DMS153 (cell line): ENCODE results near the gene ADARB1.

ENCODE experiments used
- DNase-seq: peaks from one replicate; lab custom pipeline; 2025; lab: John Stamatoyannopoulos, UW

ADARB1 gene

DNA sequence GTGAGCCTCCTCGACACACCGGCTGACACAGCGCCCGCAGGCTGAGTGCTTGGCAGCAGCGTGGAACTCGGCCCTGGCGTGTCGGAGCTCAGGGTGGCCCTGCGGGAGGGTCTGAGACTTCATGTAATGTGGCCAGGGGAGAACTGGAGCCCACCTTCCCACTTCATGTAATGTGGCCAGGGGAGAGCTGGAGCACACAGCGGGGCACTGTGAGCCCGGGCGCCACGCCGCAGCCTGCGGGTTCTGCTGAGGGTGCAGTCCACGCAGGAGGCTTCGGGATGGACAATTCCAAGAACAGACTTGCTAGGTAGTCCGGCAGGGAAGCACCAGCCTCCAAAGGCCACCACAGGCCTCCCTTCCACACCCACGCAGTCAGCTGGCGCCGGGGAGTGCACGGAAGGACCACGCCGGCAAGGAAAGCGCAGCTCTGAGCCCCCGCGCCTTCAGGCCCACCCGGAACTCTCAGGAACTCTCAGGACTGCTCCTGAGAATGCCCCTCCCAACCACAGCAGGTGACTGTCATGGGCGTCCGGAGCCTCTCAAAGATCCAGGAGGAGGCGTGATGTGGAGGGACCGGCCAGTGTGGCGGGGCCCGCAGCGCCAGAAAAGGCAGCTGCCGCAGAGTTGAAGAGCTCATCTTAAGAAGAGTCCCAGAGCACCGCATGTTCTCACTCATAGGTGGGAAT lies 19.3 kb upstream of the ADARB1 start:
- no peak for DNase-seq

DNA sequence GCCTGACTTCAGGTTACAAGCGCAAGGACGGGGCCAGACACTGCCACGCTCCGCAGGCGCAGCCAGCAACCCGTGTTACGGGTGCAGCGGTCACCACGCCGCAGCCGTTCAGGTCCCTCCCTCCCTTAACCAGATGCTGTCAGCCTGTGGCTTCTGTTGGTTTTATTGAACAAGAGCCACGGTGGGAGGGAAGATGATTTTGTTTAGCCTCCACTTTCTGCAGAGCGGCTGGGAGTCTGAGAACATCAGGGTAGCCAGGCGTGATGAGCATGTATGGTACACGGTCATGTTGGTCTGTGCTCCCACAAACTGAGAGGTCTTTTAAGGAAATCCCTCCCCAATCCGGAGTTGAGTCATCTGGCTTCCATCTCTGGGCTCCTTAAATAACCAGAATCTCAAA lies 18.5 kb upstream of the ADARB1 start:
- DNase-seq, result no peak

DNA sequence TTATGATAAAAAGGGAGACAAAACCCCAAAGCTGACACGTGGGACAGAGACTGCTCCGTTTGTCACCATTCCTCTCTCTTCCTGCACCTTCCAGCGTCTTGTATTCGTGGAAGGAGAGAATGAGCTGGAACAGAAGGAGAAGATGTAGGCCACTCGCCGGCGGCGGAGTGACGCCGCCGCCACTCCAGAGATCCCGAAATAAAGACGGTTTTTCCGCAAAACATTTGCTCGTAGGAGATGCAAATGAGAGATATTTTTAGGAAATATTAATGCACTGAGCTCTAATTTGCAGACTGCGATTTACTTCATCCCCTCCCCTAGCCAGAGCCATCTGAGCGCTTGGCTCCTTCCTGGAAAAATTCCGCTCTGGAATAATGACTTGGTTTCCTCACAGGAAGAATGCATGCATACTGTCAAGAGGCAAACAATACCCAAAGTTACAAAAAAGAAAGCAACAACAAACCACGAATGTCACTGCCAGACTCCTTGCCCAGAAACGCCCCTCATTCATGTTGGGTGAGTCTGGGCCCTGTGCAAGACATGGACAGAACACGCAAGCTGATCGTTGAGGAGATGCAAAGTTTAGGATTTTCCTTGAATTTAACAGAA lies 18.0 kb upstream of the ADARB1 start:
- DNase-seq, result no peak

DNA sequence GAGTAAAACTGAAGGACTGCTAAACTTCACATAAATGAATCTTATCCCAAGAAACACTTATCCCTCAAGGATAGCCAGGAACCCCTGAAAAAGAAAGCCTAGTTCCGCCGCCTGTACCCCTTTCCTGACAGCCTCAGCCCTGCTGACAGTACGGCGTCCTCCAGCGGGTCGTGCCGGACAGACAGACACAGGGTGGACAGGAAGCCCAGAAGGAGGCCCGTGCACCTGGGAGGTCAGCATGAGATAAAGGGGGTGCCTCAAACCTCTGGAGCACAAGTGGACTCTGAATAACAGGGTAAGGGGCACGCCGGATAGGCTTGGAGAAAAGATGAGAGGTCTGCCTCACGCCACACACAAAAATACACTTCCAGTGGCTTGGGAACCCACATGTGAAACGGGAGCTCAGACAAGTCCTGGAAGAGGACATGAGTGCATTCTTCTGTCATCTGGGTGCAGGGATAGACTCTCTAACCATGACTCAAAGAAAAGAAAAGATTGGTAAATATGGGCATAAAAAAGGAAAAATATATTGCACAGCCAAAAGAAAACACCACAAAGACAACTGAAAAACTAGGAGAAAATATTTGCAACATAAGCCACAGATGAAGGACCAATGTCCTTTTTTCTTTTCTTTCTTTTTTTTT lies 17.3 kb upstream of the ADARB1 start:
- DNase-seq, result no peak

DNA sequence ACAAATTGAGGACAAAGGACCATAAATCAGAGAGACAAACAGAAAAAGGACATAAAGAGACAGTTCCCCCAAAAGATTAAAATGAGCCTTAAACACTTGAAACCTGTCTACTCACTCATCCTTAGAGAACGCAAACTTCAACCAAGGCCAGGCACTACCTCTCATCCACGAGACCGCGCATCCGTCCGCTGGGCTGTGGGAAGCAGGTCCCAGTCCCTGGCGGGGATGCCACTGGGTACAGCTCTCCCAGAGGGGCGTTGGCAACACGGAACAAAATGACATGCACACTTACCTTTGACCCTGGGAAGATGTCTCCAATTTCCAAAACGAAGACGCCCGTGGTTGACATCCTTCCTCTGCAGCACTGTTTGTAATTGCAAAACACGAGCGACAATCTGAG lies 16.5 kb upstream of the ADARB1 start:
- DNase-seq, result no peak

DNA sequence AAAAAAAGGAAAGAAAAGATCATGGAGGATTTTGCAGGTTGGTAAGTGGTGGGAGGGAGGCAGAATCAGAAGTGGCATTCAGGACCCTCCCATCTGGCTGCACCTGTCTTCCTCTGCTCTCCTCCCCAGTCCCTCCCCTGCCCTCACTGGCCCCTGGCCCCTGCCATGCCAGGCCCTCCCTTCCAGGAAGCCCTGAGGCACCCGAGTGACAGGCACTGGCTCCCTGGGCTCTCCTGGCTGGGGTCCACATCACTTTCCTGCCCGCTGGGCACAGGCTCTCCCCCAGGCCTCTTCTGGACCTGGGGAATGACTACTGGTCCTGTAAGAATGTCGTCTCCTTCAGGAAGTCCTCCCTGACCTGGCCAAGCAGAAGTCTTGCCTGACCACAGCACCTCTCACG lies 15.3 kb upstream of the ADARB1 start:
- no peak for DNase-seq

DNA sequence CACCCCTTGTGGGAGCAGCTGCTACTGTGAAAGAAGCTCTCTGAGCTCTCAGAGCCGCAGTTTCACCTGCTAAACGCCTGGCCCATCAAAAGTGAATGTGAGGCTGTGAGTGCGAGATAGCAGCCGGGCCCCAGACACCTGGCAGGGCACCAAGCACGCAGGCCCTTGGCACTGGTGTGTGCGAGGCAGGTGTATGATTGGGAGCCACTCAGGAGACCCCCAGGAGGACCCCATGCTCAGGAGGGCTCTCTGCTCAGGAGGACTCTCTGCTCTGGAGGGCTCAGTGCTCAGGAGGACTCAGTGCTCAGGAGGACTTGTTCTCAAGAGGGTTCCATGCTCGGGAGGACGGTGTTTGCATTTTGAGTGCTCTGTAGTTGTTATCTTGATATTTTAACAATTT lies 14.3 kb upstream of the ADARB1 start:
- DNase-seq, result no peak

DNA sequence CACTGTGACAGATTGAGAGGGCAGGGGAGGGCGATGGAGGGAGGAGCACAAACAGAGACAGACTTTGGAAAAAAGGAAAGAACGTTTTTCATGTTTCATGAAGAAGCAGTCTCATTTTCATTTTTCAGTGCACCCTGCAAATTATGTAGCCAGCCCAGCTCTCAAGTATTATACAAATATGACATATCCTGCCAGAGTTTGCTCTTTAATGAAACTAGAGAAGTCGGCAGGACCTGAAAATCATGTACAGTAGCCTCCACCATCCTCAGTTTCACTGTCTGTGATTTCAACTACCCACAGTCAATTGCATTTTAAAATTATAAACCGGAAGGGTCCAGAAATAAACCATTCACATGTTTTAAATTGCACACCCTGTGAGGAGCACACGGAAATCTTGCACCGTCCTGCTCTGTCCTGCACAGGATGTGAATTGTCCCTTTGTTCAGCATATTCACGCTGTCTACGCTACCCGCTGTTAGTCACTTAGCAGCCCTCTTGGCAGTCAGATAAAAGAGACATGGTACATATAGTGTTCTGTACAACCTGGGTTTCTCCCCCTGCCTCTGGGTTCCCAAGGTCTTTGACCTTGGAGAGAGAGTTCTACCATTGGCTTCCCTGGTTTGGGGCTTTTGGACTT lies 13.6 kb upstream of the ADARB1 start:
- no peak for DNase-seq

DNA sequence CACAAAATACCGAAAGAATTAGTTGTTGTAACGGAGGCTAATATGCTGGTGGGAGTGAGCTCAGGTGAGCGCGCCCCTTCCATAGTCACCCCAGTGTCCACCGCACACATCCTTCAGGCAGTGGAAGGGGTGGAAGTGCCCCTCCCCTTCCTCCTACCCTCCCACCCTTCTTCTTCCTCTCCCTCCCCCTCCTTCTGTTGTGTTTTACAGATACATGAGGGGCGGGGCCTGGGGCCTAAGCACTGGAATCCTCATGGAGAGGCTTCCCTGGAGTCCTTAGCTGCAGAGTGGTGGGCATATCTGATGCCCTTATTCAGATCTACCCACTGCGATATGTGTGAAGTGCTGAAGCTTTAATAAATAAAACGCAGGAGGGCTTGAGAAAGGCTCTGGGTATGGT lies 10.3 kb upstream of the ADARB1 start:
- DNase-seq, result no peak

DNA sequence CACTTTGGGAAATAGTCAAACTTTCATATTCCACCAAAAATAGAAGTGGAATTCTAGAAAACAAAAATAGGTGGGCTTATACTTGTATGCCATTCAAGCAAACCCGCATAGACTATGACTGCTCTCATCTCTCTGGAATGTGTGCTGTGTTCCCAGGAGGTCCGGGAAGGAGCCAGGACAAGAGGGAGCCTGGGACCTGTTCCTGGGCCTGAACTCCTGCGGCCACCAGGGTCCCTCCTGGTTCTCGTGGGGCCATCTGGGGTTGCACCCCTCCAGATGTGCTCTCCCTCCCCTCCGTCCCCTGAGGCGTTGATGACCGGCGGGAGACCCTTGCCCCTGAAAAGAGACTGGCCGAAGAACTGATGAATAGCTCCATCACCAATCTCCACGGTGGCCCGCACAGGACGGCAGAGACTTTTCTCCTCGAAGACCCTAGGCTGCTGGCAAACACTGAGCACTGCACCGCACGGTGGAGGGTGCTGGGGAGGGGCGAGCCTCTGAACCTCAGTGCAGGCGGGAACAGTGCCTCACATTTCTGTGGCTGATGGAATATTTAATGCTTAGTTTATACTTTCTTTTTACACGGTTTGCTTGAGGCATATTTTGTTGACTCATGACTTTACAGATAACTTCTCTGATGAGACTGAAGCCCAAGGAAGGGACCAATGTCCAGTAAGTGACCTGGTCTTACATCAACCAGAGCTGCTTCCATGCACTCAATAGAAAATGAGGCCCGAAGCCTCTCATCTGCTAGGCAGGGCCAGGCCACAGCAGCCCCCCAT lies 9.6 kb upstream of the ADARB1 start:
- DNase-seq, result no peak

DNA sequence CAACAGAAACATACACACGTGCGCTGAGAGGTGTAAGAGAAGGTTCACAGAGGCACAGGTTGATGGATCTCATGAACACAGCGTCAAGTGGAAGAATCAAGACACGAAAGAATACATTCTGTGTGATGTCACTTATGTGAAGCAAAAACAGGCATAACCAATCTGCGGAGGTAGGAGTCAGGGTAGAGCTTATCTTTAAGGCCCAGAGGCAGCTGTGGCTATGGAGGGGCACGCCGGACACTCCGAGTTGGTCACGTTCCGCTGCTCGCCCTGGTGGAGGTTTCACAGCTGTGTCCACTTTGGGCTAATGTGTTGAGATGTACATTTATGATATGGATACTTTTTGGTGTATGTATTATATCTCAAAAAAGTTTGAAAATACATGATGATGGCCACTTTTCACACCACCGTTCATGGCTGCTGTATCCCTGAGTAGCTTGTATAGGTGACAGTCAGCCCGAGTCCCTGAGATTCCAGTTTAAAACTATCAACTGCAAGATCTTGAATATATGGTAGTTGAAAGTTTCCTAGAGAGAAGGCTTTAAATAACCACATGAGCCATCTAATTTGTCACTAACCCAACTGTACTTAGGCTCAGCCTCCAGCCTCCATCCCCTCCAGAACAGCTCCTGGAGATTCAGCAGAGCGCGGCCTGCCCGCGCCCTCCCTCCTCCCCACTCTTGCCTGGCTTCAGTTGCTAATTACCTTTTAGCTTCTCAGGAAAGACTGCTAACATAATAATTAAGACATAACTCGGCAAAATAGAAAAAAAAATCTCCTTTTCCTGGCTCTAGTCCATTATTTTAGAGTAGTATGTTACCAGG lies 6.7 kb upstream of the ADARB1 start:
- no peak for DNase-seq

DNA sequence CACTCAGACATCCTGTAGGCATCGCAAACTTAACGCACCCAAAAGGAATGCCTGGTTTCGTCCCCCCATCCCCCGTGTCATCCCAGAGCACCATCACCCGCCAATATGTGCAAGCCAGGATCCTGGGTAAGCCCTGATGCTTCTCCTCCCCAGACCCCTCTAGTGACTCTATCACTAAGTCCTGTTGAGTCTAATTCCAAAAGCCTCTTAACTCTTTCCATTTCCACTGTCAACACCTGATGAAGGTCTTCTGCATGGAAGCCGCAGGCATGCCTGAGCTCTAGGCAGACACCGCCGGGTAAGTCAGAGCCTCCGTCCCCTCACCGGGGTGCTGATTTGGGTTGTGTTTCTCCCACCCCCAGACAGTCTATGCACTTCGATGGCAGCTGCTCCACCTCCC lies 5.3 kb upstream of the ADARB1 start:
- DNase-seq, result no peak

DNA sequence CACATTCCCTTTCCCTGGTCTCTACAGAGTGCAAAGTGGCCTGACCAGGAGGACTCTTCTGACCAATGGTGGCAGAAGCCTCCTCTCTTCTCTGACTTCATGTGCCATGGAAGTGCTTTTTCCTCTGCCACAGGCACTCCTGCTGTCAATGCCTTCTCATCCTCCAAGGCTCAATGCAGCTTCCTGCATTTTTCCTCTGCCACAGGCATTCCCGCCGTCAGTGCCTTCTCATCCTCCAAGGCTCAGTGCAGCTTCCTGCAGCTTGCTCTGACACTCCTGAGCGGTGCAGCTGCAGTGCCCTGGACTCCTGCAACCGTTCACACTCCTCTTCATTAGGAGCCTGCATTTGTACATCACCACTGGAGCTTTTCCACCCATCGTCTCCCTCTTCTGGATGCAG lies 4.7 kb upstream of the ADARB1 start:
- no peak for DNase-seq

DNA sequence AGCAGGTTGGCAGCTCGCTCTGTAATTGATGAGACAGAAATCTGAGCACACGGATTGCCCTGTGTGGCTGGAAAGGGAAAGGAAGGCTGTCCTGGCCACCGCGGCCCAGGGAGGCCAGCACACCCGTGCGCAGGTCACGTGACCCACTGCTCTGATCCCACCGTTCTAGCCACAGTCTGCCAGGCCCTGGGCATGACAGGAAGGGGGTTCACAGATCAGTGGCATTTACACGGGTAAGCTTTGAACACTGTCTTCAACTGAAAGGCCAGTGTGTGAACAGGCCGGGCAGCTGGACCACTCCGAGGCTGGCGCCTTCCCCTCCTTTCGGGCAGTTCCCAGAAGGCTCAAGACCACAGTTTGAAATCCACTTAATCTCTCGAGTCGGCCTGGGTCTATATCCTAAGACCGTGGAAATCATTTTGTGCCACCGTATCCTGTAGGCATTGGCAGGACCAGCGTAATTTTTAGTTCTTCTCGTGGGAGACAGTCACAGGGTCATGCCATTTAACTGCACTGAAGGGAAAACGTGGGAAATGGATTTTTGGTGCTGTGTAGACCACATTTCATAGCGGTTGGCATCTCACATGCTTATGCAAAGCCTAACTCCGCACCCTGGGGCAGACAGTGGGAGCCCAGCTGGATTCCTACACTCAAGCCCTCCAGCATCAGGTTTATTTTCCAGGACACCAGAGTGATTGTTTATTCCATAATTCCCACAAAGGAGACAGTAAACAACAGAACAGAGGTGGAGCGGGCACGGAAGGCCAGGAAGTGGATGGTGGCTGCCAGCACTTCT lies 3.1 kb upstream of the ADARB1 start:
- DNase-seq, result no peak

DNA sequence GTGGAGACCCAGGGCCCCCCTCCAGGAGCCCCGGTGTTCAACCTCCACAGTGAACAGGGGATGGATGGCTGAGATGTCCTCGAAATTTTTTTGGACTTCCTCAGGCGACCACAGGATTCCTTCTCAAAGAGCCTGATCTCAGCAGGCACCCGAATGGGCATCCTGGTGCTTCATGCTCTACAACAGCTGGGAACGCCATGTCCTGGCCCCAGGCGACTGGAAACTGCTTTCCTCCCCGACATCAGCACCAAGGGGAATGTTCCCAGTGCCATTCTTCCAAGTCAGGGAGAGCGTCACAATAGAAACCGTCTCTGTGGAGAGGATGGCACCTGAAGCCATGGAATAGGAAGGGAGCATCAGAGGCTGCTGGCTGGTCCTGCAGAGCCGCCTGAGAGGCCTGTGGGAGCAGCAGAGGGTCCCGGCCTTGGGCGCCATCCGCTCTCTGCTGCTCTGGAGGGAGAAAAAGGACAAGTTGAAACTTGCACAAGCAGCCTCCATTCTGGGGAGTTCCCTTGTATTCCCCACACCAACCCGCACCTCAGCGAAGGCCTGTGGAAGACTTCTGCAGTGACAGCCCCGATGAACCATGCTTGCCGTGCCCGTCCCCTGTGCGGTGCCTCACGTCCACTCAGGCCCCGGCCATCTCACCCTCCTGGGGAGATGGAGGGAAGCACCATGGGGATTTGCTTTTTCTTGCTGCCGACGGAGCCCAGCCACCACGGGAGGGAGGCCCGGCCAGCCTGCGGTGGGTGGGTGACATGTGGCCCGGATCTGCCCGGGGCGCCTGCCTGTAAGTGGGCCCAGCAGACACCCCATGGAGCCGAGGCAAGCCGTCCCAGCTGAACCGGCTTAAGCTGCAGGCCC lies 2.3 kb upstream of the ADARB1 start:
- DNase-seq, result no peak

DNA sequence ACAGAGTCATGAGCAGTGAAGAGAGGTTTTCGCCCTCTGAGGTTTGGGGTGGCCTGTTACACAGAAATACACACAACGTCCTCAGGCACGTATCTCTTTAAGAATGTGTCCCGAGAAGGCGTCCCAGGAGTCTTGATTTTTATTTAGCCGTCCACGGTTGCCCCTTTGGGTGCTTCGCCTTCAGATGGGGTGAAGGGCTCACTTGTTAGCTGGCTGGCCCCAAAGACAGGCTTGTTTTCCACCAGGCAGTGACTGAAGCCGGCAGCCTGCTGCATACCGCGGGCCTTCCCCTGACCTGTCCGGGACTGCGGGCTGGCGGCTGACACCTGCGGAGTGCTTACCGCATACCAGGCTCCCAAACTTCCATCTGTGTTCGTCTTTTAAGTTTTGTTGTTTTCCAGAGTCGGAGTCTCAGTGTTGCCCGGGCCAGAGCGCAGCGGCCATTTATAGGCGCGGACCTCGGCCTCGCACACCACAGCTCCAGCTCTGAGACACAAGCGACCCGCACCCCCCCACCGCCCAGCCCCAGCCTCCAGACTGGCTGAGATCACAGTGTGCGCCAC lies 1.6 kb upstream of the ADARB1 start:
- DNase-seq, result no peak

DNA sequence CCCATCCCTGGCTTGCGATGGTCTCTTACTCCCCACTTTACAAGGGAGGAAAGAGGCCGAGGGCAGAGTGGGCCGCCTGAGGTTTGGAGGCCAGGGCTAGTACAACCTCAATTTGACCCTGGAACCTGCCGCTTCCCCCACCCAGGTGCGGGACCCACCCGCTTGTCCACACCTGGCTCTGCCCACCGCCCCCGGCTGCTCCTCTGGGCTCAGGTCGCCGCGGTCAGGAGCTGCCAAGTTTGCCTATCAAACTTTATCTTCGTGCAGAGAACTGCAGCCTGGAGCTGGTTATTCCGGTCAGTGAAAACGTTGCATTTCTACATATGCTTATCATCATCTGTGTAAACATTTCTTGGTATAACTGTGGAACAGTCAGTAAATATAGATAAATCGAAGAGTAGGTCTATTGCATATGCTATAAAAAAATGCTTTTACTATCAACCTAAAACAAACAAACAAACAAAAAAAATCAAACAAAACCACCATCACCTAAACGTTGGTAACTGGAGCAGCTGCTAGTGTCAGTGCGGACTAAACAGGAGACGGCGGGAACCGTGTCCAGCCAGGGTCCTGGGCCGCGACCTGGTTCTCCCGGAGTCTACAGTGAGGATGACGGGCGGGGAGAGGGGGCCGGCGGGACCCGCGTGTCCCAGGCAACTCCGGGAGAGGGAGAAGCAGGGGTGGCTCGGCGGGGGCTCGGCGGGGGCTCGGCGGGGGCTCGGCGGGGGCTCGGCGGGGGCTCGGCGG lies 906 bp upstream of the ADARB1 start:
- no peak for DNase-seq

DNA sequence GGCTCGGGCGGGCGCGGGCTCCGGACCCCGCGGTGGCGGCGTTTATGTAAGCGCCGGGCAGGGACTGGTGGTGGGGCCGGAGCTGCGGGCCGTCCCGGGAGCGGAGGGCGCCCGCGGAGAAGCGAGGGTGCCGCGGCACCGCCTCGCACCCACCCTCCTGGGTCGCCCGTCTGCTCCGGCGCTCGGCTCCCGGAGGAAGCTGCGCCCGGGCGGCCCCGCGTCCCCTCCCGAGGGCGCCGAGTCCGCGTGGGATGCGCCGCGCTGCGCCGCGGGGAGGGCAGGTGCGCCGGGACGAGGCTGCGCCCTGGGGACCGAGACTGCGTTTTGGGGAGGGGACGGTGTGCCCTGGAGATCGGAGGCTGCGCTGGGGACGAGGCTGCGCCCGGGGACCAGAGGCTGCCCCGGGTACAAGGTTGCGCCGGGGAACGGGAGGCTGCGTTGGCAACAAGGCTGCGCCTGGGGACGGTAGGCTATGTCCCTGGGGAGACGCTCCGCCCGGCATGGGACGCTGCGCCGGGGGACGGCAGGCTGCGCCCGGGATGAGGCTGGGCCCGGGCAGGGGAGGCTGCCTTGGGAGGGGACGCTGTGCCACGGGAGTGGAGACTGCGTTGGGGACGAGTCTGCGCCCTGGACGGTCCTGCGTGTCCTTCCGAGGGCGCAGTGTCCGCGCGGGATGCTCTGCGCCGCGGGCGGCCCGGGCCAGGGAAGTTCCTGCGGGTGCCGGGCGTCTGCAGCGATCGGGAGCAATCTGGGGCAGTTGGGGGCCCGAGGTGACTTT lies 627 bp downstream of the ADARB1 start:
- DNase-seq, result no peak
